Astrocyte (in vitro differentiated cells and primary cell): ENCODE data around the gene PLCB4.

Source experiments
- CTCF ChIP-seq: IDR thresholded peaks from 2 replicates; pipeline ENCODE4 v1.5.1; 2011; ENCODE audit warnings: low read depth, mild to moderate bottlenecking, inconsistent platforms, low read length, moderate library complexity; ENCODE audit not compliant: insufficient read depth
- EZH2 ChIP-seq: IDR thresholded peaks from 2 replicates; pipeline ENCODE4 v1.6.1; 2012; ENCODE audit warnings: mild to moderate bottlenecking, low read length, inconsistent platforms; ENCODE audit not compliant: insufficient read depth

GRCh38 chr20:9444921-9445320 is 376.0 kb downstream of the PLCB4 start:
- no peak for TF ChIP-seq CTCF
- no peak for TF ChIP-seq EZH2
